B cell (primary cell): ENCODE measurements around the gene TMED1. TPM values are rescaled to one million over a fixed set of nuclear protein-coding genes. Genes with fewer than 3 reads are reported as not detected.
"Not testable (repeated sequence)": the region's sequence is repeated elsewhere in the genome, so short reads cannot be mapped to it uniquely, and the experiment has no call there.

Experiments
- ATAC-seq: fragments of 200-7000 bp; cut with Tn5 transposase; one replicate; pipeline ENCODE4 v1.10.0; 2021; ENCODE audit warnings: low read depth, mild to moderate bottlenecking, moderate number of reproducible peaks, moderate library complexity
- CTCF ChIA-PET: fragments of 350-600 bp; sonication (Branson Sonifier 250); formaldehyde crosslinking; loops from one replicate; lab custom pipeline; 2021; ENCODE audit warnings: antibody characterized with exemption, inconsistent platforms; lab: Charles Lee
- POLR2A ChIA-PET: fragments of 350-600 bp; sonication (Branson Sonifier 250); formaldehyde crosslinking; loops from one replicate; lab custom pipeline; 2021; ENCODE audit warnings: antibody characterized with exemption; lab: Charles Lee
- DNase-seq: peaks from one replicate; pipeline ENCODE4 v3.0.0; 2013
- H2AFZ ChIP-seq: 2 replicates; pipeline ENCODE4 v1.6.1; 2012; ENCODE audit warnings: mild to moderate bottlenecking, low read depth, low read length; ENCODE audit not compliant: insufficient read depth, poor library complexity, severe bottlenecking
- H3K27ac ChIP-seq, 2 donors: 1 replicate in 1 of 2; 2 replicates in 1 of 2; pipeline ENCODE4 v1.5.1; 2012 to 2013; ENCODE audit warnings: low read length in 2 of 2, mild to moderate bottlenecking in 2 of 2, moderate library complexity in 1 of 2
- H3K27me3 ChIP-seq, 4 experiments: fragments of 200-600 bp in 1 of 4; sonication (generic) in 1 of 4; replicated peaks in 1 of 4; 1 replicate in 2 of 4; 2 replicates in 2 of 4; pipeline versions ENCODE4 v1.6.1 to v1.7.0; 2013 to 2016; ENCODE audit warnings: low read length in 3 of 4, mild to moderate bottlenecking in 2 of 4, mixed read lengths in 1 of 4, moderate library complexity in 1 of 4; ENCODE audit not compliant: insufficient read depth in 4 of 4, control insufficient read depth in 3 of 4; ENCODE audit errors: control extremely low read depth in 1 of 4
- H3K36me3 ChIP-seq, 2 experiments: replicated peaks in 1 of 2; 1 replicate in 1 of 2; 2 replicates in 1 of 2; pipeline versions ENCODE4 v1.6.1 to v1.7.1; 2013; ENCODE audit warnings: low read length in 1 of 2; ENCODE audit not compliant: insufficient read depth in 2 of 2, control insufficient read depth in 1 of 2; ENCODE audit errors: control extremely low read depth in 1 of 2, extremely low read depth in 1 of 2
- H3K4me1 ChIP-seq, 2 donors: fragments of 200-600 bp in 1 of 2; sonication (generic) in 1 of 2; 1 replicate in 1 of 2; 2 replicates in 1 of 2; pipeline versions ENCODE4 v1.5.1 to v1.6.1; 2013 to 2017; ENCODE audit warnings: low read length in 2 of 2; ENCODE audit not compliant: control insufficient read depth in 2 of 2, insufficient read depth in 2 of 2
- H3K4me2 ChIP-seq: replicated peaks from 2 replicates; pipeline ENCODE3; 2012; ENCODE audit warnings: mild to moderate bottlenecking, low read depth, low read length; ENCODE audit not compliant: poor library complexity, severe bottlenecking
- H3K4me3 ChIP-seq, 5 experiments: fragments of 200-600 bp in 1 of 5; sonication (generic) in 1 of 5; 1 replicate in 3 of 5; 2 replicates in 2 of 5; pipeline versions ENCODE4 v1.5.1 to v1.7.0; 2011 to 2016; ENCODE audit warnings: low read length in 4 of 5, mild to moderate bottlenecking in 4 of 5, low read depth in 2 of 5, control low read depth in 1 of 5, moderate library complexity in 1 of 5; ENCODE audit not compliant: insufficient read depth in 1 of 5; ENCODE audit errors: control extremely low read depth in 1 of 5, extremely low read depth in 1 of 5
- H3K79me2 ChIP-seq: fragments of 200-600 bp; sonication (generic); one replicate; pipeline ENCODE4 v1.6.0; 2016; ENCODE audit warnings: low read length; ENCODE audit not compliant: control insufficient read depth, insufficient read depth
- H3K9ac ChIP-seq: fragments of 200-600 bp; sonication (generic); 2 replicates; pipeline ENCODE4 v1.6.1; 2017; ENCODE audit warnings: mild to moderate bottlenecking, low read length, moderate library complexity
- H3K9me3 ChIP-seq, 3 donors: one replicate each; pipeline versions ENCODE4 v1.6.1 to v1.7.1; 2013; ENCODE audit warnings: low read length in 2 of 3; ENCODE audit not compliant: control insufficient read depth in 2 of 3, insufficient read depth in 1 of 3; ENCODE audit errors: control extremely low read depth in 1 of 3
- H4K20me1 ChIP-seq: 2 replicates; pipeline ENCODE4 v1.6.0; 2012; ENCODE audit warnings: mild to moderate bottlenecking, low read length; ENCODE audit not compliant: insufficient read depth, control insufficient read depth, poor library complexity, severe bottlenecking
- H3K27ac Mint-ChIP-seq: one replicate; pipeline ENCODE4 v1.8.0; 2021; ENCODE audit warnings: mixed read lengths
- H3K27me3 Mint-ChIP-seq: one replicate; pipeline ENCODE4 v1.8.0; 2021; ENCODE audit warnings: mixed read lengths
- H3K4me1 Mint-ChIP-seq: one replicate; pipeline ENCODE4 v1.8.0; 2021; ENCODE audit warnings: mixed read lengths
- H3K4me3 Mint-ChIP-seq: one replicate; pipeline ENCODE4 v1.8.0; 2021; ENCODE audit warnings: mixed read lengths
- H3K9me3 Mint-ChIP-seq: one replicate; pipeline ENCODE4 v1.8.0; 2022; ENCODE audit warnings: mixed read lengths; ENCODE audit not compliant: insufficient read depth
- CTCF ChIP-seq: fragments of 200-600 bp; IDR thresholded peaks from one replicate; pipeline ENCODE4 v1.8.0; 2022; ENCODE audit warnings: antibody characterized with exemption, mild to moderate bottlenecking
- EZH2 ChIP-seq: IDR thresholded peaks from 2 replicates; pipeline ENCODE4 v1.6.1; 2012; ENCODE audit warnings: borderline replicate concordance, low read depth, mild to moderate bottlenecking, moderate library complexity, low read length; ENCODE audit not compliant: insufficient read depth, poor library complexity, severe bottlenecking
- WGBS: methylation state at CpG from one replicate; pipeline ENCODE4 v1.1.5; 2013; ENCODE audit warnings: missing lambda C conversion rate; ENCODE audit not compliant: insufficient coverage; 5-methylcytosine and 5-hydroxymethylcytosine counted together
- intact Hi-C: fragments of 100-400 bp; cut with micrococcal nuclease; formaldehyde crosslinking; loops from one replicate; pipeline ENCODE4 v1.10.0; 2022
- polyA plus RNA-seq: library from polyadenylated mRNA; depleted of rRNA; stranded (reverse); fragments of >200 nt; gene quantifications from 2 replicates; pipeline ENCODE4 v1.2.3, GENCODE V29; 2012
- total RNA-seq, 2 donors: library from RNA; stranded (reverse); fragments of 120-200 nt in 1 of 2; gene quantifications; 1 replicate in 1 of 2; 2 replicates in 1 of 2; pipeline versions ENCODE4 v1.2.3 to v1.2.4, GENCODE V29; 2013 to 2022

Gene TMED1
- total and polyA plus RNA-seq, 2 donors (not counting 1 experiment from before 2014, with no cell fraction given) = 10.8 to 14.7 TPM

GRCh38 chr19:10870501-10870954, 34.5 kb upstream of the TMED1 start:
- H3K4me1 Mint-ChIP-seq = peaks cover 42% of the 10 kb centered on the region
- no peaks in the 10 kb centered on the region for H3K27me3 Mint-ChIP-seq
- no peaks in the 10 kb centered on the region for H3K9me3 Mint-ChIP-seq
- ATAC-seq (no peak), DNase-seq (no peak)
- ChIA-PET POLR2A (interaction anchor here (0.7 to 2.3 kb wide), 6 partner anchors 8 to 153 kb away, joined by 3 to 11 read pairs (median 6); partner anchors contain the start of gene TMED1), CTCF (interaction anchor here (0.5 to 2.3 kb wide), 8 partner anchors 10 to 165 kb away, joined by 3 to 7 read pairs (median 3); partner anchors contain the start of genes C19orf38, DNM2 and TMED1)
- Histone ChIP-seq H3K4me1 (peaks cover 33 to 46% of the 10 kb centered on the region in 2 donors), H3K27ac (peak overlapping the region; percentile 75 to 79), H4K20me1 (peaks cover 6% of the 10 kb centered on the region), H3K9ac (peak overlapping the region; percentile 52), H3K9me3 (no peaks in the 10 kb centered on the region), H2AFZ (peak overlapping the region; percentile 68), H3K27me3 (no peaks in the 10 kb centered on the region), H3K4me2 (peak overlapping the region; percentile 84), H3K79me2 (peaks cover 47% of the 10 kb centered on the region), H3K36me3 (peaks cover 0 to 1% of the 10 kb centered on the region in 2 experiments), H3K4me3 (peak overlapping the region; percentile 41 to 59 (median 52))
- TF ChIP-seq EZH2 = no peak
- TF ChIP-seq CTCF = no peak
- intact Hi-C loops = loop anchor here (5.0 to 10.0 kb wide), 2 partner anchors 218 to 284 kb away; partner anchors contain the start of genes ILF3 and SPC24
- peak overlapping the region; percentile 78 for H3K4me3 Mint-ChIP-seq
- H3K27ac Mint-ChIP-seq = peak overlapping the region; percentile 85
- 13% methylated on average over 19 of the region's 22 CpGs for WGBS

GRCh38 chr19:10869872-10870311, 33.9 kb upstream of the TMED1 start:
- H3K36me3 ChIP-seq, H3K9ac ChIP-seq, ATAC-seq, H2AFZ ChIP-seq, H3K4me3 ChIP-seq, H3K27me3 ChIP-seq, H4K20me1 ChIP-seq, H3K27ac ChIP-seq, H3K9me3 ChIP-seq, DNase-seq, H3K27me3 Mint-ChIP-seq, H3K4me2 ChIP-seq, H3K9me3 Mint-ChIP-seq: not testable (repeated sequence)
- peak overlapping the region; percentile 61 for H3K27ac Mint-ChIP-seq
- intact Hi-C loops = loop anchor here (5.0 to 10.0 kb wide), 2 partner anchors 218 to 285 kb away; partner anchors contain the start of genes ILF3 and SPC24
- ChIA-PET CTCF (interaction anchor here (0.5 to 2.3 kb wide), 3 partner anchors 9 to 153 kb away, joined by 3 to 7 read pairs (median 5); partner anchors contain the start of gene DNM2), POLR2A (interaction anchor here (0.7 to 2.3 kb wide), 5 partner anchors 9 to 58 kb away, joined by 3 to 11 read pairs (median 7); partner anchors contain the start of gene TMED1)
- H3K79me2 ChIP-seq = peaks cover 41% of the 10 kb centered on the region
- peaks cover 41% of the 10 kb centered on the region for H3K4me1 Mint-ChIP-seq
- H3K4me1 ChIP-seq = peaks cover 33 to 46% of the 10 kb centered on the region in 2 donors
- 98% methylated on average over 8 of the region's 11 CpGs for WGBS
- H3K4me3 Mint-ChIP-seq = peak overlapping the region; percentile 67
